ENCODE measurements around the gene CELF2.
"Not testable (repeated sequence)": the region's sequence is repeated elsewhere in the genome, so short reads cannot be mapped to it uniquely, and the experiment has no call there.

CELF2 gene

DNA sequence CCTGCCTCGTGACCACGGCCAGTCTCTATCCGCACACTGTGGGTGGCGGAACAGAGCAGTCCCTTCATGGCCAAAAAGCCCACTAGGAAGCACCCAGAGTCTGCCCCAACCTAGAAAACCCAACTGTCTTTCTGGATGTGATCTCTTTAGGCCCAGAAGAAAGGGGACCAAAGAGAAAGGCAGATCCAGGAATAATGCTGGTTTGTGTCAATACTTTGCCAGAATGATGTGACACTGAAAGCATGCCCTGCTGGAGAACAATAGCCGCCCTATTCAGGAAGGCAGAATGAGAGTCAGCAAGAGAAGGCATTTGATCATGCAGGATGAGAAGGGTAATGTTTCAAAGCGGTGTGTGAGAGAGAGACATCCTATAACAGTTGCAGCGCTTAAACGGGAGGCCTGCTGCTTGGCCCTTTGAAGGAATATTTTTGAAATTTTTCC, 319.1 kb downstream of the CELF2 start:
- DNase-seq = no peak

DNA sequence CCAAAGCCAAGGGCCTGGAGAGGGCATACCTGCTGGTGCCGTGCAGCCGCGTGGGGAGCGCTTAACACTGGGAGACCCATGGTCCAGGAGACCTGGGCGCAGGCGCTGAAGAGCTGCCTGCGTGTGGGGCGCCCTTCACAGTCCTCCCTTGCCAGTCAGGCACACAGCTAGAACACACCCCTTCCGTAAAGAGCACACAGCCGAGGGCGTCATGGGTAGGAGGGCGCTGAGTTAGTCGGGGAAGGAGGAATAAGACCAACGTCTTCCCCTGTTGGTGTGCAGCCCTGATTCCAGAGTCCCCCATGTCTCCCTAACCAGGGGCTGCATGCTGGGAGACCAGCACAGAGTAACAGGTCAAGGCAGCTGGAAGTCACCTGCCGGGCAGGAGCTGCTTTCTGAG, 319.8 kb downstream of the CELF2 start:
- no peak for DNase-seq

DNA sequence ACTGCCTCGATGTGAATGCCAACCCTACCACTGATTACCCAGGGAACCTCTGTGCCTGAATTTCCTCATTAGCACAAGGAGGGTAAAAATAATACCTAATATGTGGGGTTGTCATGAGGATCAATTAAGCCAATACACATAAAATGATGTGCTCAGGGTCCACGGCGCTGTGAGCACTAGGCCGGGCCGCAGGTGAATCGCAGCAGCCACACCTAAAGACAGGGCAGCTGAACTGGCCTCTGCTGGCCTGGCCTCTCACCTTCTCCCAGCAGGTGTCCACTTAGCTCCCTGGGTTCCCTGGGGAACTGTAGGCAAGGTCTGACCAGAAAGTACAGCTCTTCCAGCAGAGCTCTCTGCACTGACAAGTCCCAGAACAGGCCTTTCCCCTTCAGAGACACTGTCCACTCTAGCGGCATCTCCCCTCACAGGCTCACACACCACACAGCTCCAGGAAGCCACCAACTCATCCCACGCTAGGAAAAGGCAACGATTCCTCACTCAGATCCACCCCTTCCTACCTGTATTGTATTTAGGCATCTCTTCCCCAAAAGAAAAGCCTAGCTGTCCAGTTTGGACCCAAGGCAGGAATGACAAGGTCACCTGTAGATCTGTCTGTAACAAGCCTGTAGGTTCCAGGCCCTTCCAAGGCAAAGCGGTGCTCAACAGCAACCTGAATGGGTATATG, 320.6 kb downstream of the CELF2 start:
- DNase-seq = no peak

DNA sequence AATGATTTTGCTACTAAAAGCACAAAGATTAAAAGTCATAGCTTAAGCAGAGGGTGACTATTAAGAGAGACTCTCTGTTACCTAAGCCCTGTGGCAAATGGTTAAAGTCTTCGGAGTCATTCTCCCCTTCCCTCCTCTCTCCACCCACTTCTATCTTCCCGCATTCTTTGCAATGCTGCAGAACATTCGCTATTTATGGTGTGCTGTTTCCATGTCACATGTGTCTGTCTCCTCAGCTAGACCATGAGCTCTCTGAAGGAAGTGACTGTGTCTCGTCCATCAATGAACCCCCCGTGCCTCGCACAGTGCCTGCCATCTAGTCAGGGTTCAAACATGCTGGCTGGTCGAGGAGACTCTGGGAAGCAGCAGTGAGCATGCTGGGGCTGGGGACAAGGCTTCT, 321.3 kb downstream of the CELF2 start:
- DNase-seq = no peak

DNA sequence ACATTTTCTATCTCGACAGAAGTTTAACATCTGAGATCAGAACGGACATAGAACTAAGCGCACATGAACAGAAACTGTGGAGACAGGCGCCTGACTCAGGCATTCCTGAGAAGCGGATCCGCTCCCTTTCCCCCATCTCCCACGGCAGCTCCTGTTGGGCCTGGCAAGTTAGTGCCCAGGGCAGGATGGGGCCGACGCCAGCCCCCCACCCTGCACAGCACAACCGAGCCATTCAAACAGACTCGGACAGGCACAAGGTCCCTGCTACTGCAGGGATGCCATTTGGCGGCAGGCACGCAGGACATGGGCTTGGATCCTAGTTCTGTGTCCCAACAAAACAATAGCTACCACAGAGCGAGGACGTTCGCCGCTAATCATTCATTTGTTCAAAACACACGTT, 322.0 kb downstream of the CELF2 start:
- no peak for DNase-seq

DNA sequence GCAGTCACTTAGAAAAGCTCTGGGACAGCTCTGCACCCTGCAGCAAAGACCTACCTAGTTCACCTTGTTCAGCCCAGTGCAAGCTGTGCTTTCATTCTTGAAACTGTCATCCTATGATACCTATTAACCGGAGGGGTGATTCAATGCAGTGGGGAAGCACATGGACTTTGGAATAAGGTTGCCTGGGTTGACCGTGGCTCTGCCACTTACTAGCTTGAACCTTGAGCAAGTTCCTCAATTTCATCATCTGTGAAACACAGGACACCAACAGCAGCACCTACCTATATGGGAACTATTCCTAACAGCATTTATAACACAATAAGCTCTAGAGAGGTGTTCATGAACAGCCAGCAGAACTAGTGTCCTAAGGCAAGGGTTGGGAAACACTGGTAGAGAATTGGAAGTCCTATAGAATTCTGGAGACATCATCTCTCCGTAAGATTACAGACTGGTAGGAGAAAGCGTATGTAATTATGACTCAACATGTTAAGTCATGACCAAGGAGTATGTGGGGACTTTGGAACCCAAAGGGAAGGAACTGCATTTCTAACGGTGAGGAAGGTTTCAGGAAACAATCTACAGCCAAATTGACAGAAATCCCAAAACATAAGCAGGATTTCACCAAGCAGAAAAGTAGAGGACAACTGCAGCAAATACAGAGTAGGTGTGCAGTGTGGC, 323.8 kb downstream of the CELF2 start:
- DNase-seq = no peak

DNA sequence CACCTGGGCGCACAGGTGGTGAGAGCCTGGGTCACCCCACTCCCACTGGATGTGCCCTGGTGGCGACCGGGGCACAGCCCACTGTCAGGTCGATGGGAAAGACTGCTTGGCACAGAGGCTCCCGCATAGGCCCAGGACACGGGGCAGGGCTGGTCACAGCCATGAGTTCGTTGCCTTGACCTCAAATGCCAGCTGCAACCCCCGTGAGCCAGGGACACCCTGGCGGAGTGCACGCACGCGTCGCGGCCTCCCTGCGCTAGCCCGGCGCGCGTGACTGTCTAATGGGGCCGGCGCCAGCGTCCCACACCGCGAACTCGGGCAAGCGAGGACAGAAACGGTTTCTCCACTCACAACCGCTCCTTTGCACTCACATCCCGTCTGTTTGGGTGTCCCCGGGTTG, 326.4 kb downstream of the CELF2 start:
- no peak for DNase-seq

DNA sequence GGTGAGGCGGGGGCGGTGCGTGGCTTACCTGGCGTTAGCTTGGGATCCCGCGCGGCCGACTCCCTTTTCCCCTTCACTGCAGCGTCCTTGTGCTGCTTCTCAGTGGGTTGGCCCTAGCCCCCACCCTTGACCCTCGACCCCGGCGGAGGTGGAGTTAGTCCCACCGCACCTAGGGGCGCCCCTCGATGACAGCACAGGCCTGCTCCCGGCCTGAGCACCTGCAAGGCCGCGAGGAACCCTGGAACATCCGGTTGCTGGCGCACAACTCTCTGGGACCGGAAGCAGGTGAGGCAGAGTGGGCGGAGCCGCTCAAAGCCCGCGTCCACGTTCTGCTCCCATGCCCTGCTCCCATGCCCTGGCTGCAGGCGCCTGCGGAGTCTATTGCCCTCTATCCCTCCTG, 326.9 kb downstream of the CELF2 start:
- DNase-seq = no peak

DNA sequence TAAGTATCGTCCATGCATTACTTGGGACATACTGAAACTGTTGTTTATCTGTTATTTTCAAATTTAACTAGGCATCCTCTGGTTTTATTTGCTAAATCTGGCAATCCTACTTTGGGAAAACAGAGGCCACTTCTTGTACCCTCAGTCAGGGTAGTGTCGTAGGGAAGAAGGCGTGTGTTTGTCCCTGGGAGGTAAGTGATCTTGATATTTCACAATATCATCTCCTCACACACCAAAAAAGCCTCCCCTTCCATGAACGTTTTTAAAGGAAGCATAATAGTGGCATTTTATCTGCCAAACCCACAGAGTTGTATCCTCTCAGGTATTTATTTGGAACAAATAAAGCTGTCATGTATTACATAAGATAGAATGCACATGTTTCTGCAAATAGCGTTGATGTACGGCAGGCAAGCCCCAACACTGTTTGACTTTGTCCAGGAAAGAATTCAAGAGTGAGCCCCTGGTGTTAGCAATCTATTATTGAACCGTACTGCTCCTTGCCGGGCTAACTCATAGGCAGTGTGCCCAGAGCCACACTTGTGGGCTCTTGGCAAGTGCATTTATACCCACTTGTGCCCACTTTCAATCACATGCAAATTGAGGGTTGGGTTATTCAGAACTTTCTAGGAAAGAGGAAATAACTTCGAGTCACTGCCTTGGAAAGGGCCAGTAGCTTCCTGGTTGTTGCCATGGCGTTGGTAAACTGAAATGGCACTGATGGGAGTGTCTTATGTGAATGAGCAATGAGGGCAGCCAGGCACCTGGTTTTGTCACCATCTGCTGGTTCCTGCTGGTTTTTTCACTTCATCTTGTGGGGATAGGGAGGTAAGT, 327.8 kb downstream of the CELF2 start:
- no peak for DNase-seq

DNA sequence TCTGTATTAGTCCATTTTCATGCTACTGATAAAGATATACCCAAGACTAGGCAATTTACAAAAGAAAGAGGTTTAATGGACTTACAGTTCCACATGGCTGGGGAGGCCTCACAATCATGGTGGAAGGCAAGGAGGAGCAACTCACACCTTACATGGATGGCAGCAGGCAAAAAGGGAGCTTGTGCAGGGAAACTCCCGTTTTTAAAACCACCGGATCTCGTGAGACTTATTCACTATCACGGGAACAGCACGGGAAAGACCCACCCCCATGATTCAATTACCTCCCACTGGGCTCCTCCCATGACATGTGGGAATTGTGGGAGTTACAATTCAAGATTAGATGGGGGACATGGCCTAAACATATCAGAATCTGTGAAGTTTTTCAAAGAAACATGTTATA, 329.9 kb downstream of the CELF2 start:
- not testable (repeated sequence) for DNase-seq

DNA sequence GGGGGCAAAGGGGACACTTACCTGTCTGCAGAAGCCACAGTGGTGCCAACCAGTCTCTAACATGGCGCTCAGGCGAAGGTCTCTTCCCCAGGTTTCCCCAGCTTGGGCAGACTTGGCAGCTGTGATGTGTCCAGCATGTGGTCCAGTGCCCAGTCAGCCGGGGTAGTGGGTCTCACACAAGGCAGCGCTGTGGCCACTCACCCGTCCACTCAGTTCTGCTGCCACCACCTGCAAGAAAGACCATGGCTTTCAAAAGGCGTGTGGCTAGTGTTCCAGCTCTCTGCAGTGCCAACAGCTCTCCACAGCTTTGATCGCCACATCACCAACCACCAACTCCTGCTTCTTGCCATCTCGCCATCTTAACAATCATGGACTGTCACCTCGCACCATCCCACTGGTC, 334.1 kb downstream of the CELF2 start:
- no peak for DNase-seq

DNA sequence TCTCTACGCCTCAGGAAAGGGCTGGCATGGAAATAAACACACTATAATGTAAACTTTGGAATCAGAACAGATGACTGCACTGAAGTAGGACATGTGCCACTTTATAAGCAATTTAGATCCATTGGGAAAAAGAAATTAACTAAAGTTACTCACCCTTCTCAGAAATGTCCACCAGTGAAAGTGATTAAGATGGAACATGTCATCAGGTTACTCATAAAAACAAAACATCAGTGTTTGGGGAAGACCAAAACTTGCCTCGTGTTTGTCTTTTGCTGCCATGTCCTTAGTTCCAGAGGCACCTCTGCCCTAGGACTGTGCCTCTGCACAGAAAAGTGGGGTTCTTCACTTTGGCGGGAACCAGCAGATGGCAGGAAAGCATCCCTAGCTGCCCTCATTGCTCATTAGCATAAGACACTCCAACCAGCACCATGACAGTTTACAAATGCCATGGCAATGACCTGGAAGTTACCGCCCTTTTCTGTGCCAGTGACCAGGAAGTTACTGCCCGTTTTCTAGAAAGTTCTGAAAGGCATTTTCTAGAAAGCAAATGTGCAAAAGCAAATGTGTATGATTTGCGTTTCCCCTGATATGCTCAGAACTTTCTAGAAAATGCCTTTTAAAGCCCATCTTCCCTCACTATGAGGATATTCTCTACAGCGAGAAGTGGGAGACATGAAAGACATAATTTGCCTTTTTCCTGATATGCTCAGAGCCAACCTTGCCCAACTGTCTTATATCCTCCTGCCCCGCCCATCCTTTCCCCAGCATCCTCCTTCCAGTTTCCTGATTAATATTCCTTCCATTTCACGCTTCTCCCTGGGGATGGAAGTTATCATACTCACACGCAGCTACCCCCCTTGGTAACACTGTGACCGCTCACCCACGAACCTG, 335.6 kb downstream of the CELF2 start:
- no peak for DNase-seq

DNA sequence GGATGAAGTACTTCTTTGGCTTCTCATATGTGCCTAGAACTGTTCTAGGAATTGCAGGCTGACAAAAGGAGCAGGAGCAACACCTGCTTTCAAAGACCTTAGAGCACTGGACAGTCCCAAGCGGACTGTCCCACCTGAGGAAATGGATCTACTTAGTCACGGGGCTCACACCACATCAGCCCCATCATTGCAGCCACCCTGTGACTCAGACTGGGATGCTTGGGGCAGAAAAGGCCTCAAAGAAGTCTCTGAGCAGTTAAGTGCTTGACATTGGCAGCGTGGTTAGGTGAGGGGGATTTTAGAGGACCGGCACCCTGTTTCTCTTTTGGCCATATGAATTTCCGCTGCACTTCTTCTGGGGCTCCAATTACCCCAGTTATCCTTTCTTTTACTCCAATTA, 337.2 kb downstream of the CELF2 start:
- DNase-seq = no peak

DNA sequence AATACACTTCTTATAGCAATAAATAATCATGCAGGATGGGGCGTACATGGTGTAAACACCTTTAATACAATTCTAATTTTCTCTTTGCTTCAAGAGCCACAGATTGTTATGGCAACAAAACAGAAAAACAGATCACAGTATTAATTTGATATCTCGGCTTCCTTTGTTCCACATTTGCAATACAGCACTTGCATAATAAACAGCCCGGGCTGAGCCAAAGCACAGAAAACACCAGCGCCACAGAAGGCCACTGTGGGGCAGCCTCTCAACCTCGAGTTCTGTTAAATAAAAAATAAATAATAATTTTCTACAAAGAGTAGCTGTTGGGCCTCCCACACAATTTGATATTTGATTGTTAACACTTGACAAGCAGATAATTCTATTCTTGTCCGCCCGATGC, 337.9 kb downstream of the CELF2 start:
- no peak for DNase-seq

DNA sequence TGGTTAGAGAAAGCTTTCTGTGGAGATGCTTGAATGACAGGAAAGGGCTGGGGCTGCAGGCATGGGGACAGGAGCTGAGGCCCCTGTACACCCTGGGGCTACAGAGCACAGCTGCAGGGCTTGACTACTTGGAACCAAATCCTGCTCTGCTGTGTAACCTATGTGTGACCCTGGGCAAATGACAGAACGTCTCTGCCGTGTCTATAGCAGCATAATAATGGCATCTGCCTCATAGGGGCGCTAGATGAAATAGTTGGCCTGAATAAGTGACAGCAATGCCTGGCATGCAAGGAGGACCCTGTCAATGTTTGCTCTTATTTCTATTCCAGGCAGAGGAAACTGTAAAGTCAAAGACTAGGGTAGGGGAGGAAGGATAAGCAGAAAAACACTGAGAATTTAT, 339.8 kb downstream of the CELF2 start:
- no peak for DNase-seq

DNA sequence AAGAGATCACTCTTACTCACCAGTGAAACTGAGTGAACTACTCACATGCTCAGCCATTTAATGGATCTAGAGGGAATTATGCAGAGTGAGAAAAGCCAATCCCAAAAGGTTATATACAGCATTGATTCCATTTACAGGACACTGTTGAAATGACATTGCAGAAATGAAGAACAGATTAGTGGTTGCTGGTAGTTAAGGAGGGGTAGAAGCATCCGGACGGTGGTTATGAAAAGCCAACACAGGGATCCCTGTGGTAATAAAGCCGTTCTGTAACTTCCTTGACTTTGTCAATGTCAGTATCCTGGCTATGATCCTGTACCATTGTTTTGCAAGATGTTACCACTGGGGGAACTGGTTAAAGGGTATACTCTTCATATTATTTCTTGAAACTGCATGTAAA, 340.3 kb downstream of the CELF2 start:
- DNase-seq = no peak

DNA sequence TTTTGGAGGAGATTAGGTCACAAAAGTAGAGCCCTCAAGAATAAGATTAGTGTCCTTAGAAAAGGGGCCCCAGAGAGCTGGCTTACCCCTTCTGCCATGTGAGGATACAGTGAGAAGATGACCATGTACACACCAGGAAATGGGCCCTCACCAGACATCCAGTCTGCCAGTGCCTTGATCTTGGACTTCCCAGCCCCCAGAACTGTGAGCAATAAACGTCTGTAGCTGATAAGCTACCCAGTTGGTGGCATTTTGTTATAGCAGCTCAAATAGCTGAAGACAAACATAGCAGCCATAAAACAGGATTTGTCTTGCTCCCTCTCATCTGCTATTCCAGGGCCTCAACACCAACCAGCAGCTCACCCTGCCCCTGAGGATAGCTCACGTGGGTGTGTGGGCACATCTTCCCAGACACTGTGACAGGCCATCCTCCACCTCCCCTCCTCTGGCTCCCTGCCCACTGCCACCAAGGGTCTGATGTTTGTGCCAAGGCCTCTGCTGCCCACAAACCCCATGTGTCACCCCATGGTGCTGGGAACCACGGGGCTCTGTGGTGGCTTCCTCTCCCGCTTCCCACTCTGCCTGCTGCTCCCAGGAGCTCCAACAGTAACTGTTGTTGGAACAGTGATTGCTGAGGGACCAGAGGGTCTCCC, 341.4 kb downstream of the CELF2 start:
- no peak for DNase-seq

DNA sequence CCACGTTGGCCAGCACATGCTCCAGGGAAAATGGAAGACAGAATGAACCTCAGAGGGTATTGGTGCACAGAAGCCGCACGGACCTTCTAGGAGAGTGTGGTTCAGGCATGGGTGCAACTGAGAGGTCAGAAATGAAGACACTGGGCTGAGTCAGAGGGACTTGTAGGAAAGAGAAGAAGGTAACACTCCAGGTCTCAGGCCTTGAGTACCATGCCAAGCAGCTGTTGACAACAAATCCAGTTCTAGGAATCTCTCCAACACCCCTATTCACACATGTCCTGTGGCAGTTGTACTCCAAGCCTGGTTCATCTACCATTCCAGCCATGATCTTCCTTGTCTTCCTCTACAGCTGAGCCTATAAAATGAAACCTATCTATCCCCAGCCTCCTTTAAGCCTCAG, 342.2 kb downstream of the CELF2 start:
- no peak for DNase-seq

DNA sequence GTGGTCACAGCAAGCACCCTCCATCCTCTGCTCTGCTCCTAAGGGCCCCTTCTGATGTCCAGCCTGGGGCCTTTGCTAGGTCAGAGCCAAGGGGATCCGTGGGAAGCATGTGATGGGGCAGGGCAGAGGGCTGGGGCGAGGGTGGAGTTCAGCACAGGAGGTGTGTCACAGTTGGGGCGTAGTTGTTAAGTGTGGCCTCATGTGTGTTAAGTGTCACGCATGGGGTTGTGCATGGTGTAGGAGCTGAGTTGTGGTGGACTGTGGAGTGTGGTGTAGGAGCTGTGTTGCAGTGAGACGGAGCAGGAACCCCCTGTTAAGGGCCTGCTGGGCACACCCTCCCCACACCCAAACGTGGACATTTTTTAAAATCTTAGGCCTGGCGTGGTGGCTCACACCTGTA, 345.8 kb downstream of the CELF2 start:
- DNase-seq = no peak

DNA sequence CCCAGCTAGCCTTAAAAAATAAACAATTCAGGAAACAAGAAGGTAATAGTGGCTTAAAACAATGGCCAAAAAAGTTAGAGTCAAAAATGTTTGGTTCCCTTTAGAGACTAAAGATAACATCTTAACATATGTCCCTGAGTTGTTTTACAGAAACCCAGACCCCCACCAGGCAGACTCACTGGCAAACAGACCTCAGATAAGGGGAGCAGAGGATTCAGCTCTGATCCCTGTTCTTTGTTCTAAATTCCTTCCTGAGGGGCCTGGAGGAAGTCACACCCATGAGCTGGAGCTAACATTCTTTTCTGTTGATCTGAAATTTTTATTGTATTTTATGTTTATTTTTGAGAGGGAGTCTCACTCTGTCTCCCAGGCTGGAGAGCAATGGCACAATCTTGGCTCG, 346.6 kb downstream of the CELF2 start:
- no peak for DNase-seq

DNA sequence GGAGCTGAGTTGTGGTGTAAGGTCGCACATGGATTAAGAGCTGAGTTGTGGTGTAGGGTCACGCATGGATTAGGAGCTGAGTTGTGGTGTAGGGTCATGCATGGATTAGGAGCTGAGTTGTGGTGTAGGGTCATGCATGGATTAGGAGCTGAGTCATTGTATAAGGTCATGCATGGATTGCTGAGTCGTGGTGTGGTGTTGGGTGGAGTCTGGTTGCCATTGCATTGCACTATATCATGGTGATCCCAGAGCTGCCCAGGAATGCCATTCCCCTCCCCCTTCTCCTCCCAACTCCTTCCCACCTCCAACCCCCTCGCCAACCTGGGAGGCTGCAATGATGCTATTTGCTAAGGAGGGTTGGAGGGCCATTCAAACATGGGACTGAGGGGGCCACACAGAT, 349.2 kb downstream of the CELF2 start:
- not testable (repeated sequence) for DNase-seq

DNA sequence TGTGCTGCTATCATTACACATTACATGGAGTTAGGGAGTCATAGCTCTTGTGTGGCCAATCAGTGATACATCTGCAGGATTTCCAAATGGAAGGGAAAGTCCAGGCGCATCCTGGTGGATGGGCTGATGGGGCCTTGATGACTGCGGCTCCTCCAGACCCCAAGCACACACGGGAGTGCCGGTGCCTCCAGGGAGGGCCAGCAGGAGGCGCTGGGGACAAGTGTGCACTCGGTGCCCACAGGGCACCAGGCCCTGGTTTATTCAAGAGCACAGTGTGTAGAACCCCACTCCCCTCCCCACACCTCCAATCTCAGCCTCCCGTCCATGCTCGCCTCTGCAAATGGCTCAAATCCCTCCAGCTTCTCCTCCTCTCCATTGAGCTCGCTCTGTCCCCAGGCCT, 349.8 kb downstream of the CELF2 start:
- DNase-seq = no peak

Measured in HCEC 1CT (cell line).